Caco-2 (cell line): ENCODE measurements around the gene MTG1. TPM values are rescaled to one million over a fixed set of nuclear protein-coding genes. Genes with fewer than 3 reads are reported as not detected.
"Not testable (repeated sequence)": the region's sequence is repeated elsewhere in the genome, so short reads cannot be mapped to it uniquely, and the experiment has no call there.

Source experiments
- BruUV-seq: library from RNA; stranded (reverse); fragments of 400-500 nt; replicated peaks from 2 replicates; lab custom pipeline; 2021; lab: Mats Ljungman, UMichigan
- CTCF ChIA-PET: fragments of 300-600 bp; sonication (Branson Sonifier 250); formaldehyde crosslinking; loops from one replicate; lab custom pipeline; 2022; ENCODE audit warnings: antibody characterized with exemption; lab: Charles Lee
- POLR2A ChIA-PET: fragments of 300-600 bp; sonication (Branson Sonifier 250); formaldehyde crosslinking; loops from one replicate; lab custom pipeline; 2022; ENCODE audit warnings: antibody characterized with exemption; lab: Charles Lee
- DNase-seq, 2 experiments: peaks; one replicate each; pipeline versions ENCODE4 v3.0.0 to v3.0.0-alpha.2; 2020 to 2022
- H3K27me3 ChIP-seq: replicated peaks from 2 replicates; pipeline ENCODE4 v1.6.0; 2011; ENCODE audit warnings: low read length; ENCODE audit not compliant: control insufficient read depth, insufficient read depth
- H3K36me3 ChIP-seq: 2 replicates; pipeline ENCODE4 v1.5.1; 2011; ENCODE audit warnings: low read length; ENCODE audit not compliant: control insufficient read depth, insufficient read depth
- H3K4me1 ChIP-seq: fragments of 250-450 bp; sonication (Bioruptor Pico); 2 replicates; pipeline ENCODE4 v1.5.1; 2020; ENCODE audit warnings: mild to moderate bottlenecking
- H3K4me3 ChIP-seq: 2 replicates; pipeline ENCODE4 v1.5.1; 2011; ENCODE audit warnings: low read depth, mild to moderate bottlenecking, control low read depth, low read length
- H3K9me3 ChIP-seq: fragments of 250-450 bp; sonication (Bioruptor Pico); 2 replicates; pipeline ENCODE4 v1.5.1; 2020; ENCODE audit warnings: mild to moderate bottlenecking, moderate library complexity
- H3K27ac Mint-ChIP-seq: one replicate; pipeline ENCODE4 v1.8.0; 2022; ENCODE audit warnings: mixed read lengths; ENCODE audit not compliant: unreplicated experiment
- H3K27me3 Mint-ChIP-seq: one replicate; pipeline ENCODE4 v1.8.0; 2022; ENCODE audit warnings: mixed read lengths; ENCODE audit not compliant: insufficient read depth, unreplicated experiment
- H3K36me3 Mint-ChIP-seq: one replicate; pipeline ENCODE4 v1.8.0; 2022; ENCODE audit warnings: mild to moderate bottlenecking, mixed read lengths; ENCODE audit not compliant: insufficient read depth, unreplicated experiment
- H3K4me1 Mint-ChIP-seq: one replicate; pipeline ENCODE4 v1.8.0; 2022; ENCODE audit warnings: low read depth, mixed read lengths; ENCODE audit not compliant: unreplicated experiment
- H3K4me3 Mint-ChIP-seq: one replicate; pipeline ENCODE4 v1.8.0; 2022; ENCODE audit warnings: mild to moderate bottlenecking, moderate library complexity, mixed read lengths; ENCODE audit not compliant: unreplicated experiment
- H3K9me3 Mint-ChIP-seq: one replicate; pipeline ENCODE4 v1.8.0; 2022; ENCODE audit warnings: mixed read lengths; ENCODE audit not compliant: unreplicated experiment
- intact Hi-C: fragments of 100-400 bp; cut with micrococcal nuclease; formaldehyde crosslinking; loops from one replicate; pipeline ENCODE4 v1.10.0; 2022; ENCODE audit not compliant: unreplicated experiment
- total RNA-seq: library from RNA; stranded (reverse); gene quantifications from 2 replicates; pipeline ENCODE4 v1.2.3, GENCODE V29; 2022
- TF ChIP-seq, protein P1 (sequence below), 2 experiments: fragments of 200-600 bp in 1 of 2; IDR thresholded peaks; 1 replicate in 1 of 2; 2 replicates in 1 of 2; pipeline versions ENCODE4 v1.5.1 to v1.8.0; 2011 to 2022; ENCODE audit warnings: antibody characterized with exemption in 1 of 2, control low read depth in 1 of 2, inconsistent platforms in 1 of 2, low read depth in 1 of 2, low read length in 1 of 2, mild to moderate bottlenecking in 1 of 2, moderate library complexity in 1 of 2; ENCODE audit not compliant: insufficient read depth in 1 of 2, severe bottlenecking in 1 of 2, unreplicated experiment in 1 of 2

Gene MTG1
- total RNA-seq, 1 experiment from 2014 or later, result 113 TPM

DNA sequence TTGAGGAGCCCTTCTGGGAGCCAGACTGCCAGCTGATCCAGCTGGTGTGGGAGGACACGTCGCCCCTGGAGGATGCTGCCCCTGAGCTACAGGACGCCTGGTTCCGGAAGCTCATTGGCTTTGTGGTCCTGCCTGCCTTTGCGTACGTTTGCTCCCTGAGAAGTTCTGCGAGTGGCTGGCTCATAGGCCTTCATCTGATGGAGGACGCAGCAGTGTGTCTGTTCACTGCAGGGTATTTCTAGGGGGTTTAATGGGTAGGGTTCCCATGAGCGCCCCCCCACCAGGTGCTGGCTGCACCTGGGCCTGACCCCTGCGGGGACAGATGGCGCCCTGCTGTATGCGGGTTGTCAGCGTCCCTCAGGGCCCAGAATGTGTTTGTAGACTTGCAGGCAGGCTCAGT lies 9.9 kb upstream of the MTG1 start:
- Mint-ChIP-seq H3K9me3 (no peaks in the 10 kb centered on the region), H3K27ac (no peak overlapping the region), H3K27me3 (no peaks in the 10 kb centered on the region), H3K36me3 (peaks cover 6% of the 10 kb centered on the region), H3K4me3 (no peak overlapping the region), H3K4me1 (no peaks in the 10 kb centered on the region)
- TF ChIP-seq, protein P1, sequence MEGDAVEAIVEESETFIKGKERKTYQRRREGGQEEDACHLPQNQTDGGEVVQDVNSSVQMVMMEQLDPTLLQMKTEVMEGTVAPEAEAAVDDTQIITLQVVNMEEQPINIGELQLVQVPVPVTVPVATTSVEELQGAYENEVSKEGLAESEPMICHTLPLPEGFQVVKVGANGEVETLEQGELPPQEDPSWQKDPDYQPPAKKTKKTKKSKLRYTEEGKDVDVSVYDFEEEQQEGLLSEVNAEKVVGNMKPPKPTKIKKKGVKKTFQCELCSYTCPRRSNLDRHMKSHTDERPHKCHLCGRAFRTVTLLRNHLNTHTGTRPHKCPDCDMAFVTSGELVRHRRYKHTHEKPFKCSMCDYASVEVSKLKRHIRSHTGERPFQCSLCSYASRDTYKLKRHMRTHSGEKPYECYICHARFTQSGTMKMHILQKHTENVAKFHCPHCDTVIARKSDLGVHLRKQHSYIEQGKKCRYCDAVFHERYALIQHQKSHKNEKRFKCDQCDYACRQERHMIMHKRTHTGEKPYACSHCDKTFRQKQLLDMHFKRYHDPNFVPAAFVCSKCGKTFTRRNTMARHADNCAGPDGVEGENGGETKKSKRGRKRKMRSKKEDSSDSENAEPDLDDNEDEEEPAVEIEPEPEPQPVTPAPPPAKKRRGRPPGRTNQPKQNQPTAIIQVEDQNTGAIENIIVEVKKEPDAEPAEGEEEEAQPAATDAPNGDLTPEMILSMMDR (IDR thresholded peaks at IDR 0.05; ENCODE audit: insufficient read depth in 1 of 2, low read depth in 1 of 2, low read length in 1 of 2, severe bottlenecking in 1 of 2, unreplicated experiment in 1 of 2), result no peak
- H3K4me1 ChIP-seq, result peaks cover 8% of the 10 kb centered on the region; the same call in 1 of the 2 replicates
- H3K4me3 ChIP-seq, result no peak overlapping the region
- BruUV-seq, result no TSS peak
- no peaks in the 10 kb centered on the region for H3K27me3 ChIP-seq
- DNase-seq, result no peak
- no peaks in the 10 kb centered on the region for H3K9me3 ChIP-seq
- intact Hi-C loops, result no loop called here
- no peaks in the 10 kb centered on the region for H3K36me3 ChIP-seq
- ChIA-PET POLR2A (no interaction called here), CTCF (no interaction called here)

DNA sequence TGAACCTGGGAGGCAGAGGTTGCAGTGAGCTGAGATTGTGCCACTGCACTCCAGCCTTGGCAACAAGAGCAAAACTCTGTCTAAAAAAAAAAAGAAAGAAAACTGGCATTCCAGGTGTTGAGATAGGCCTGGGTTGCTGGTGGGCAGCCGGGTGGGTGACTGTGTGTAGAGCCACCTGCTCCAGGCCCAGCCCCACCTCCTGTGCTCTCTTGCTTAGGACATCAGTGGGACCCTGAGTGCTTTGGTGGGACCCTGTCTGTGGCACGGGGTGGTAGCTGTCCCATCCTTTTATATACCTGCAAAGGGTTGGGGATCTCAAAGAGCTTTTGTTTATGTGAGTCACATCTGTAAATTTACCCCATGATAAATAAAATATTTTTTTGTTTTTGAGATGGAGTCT lies 8.7 kb upstream of the MTG1 start:
- DNase-seq, result no peak
- no peaks in the 10 kb centered on the region for H3K9me3 ChIP-seq
- ChIA-PET POLR2A (no interaction called here), CTCF (no interaction called here)
- intact Hi-C loops, result no loop called here
- H3K4me1 Mint-ChIP-seq, result no peaks in the 10 kb centered on the region
- H3K27me3 ChIP-seq, result no peaks in the 10 kb centered on the region
- no TSS peak for BruUV-seq
- no peaks in the 10 kb centered on the region for H3K9me3 Mint-ChIP-seq
- TF ChIP-seq, protein P1 (IDR thresholded peaks at IDR 0.05; ENCODE audit: insufficient read depth in 1 of 2, low read depth in 1 of 2, low read length in 1 of 2, severe bottlenecking in 1 of 2, unreplicated experiment in 1 of 2), result no peak
- no peak overlapping the region for H3K27ac Mint-ChIP-seq
- no peak overlapping the region for H3K4me3 ChIP-seq
- H3K27me3 Mint-ChIP-seq, result no peaks in the 10 kb centered on the region
- H3K4me3 Mint-ChIP-seq, result no peak overlapping the region
- peaks cover 8% of the 10 kb centered on the region; the same call in 1 of the 2 replicates for H3K4me1 ChIP-seq
- H3K36me3 Mint-ChIP-seq, result peaks cover 6% of the 10 kb centered on the region
- no peaks in the 10 kb centered on the region for H3K36me3 ChIP-seq

- not testable (repeated sequence) for BruUV-seq
Observed at GRCh38 chr10:133386951-133387350, 7.0 kb upstream of the MTG1 start.

More at GRCh38 chr10:133386951-133387350, 7.0 kb upstream of the MTG1 start:
- H3K4me1 Mint-ChIP-seq, H3K27me3 ChIP-seq, H3K36me3 Mint-ChIP-seq, intact Hi-C loops, POLR2A ChIA-PET, DNase-seq, H3K4me3 ChIP-seq, H3K36me3 ChIP-seq, H3K27ac Mint-ChIP-seq, H3K4me1 ChIP-seq, H3K9me3 ChIP-seq, H3K4me3 Mint-ChIP-seq, H3K9me3 Mint-ChIP-seq, H3K27me3 Mint-ChIP-seq, CTCF ChIA-PET: not testable (repeated sequence)
